Activated T-helper 1 cell treated with anti-CD3 and anti-CD28 coated beads, Interleukin-12 subunit alpha, Interleukin-12 subunit beta, Interleukin-2, Interleukin-4 antibody, amounts not matched to agents 30 ng/mL and 10 ng/mL and 1 ng/mL, durations not matched to agents 14 hours and 24 hours and 36 hours (primary cell): ENCODE data around the gene CFAP53. TPM values are rescaled to one million over a fixed set of nuclear protein-coding genes. Genes with fewer than 3 reads are reported as not detected.
A peak's percentile ranks its signal among the peaks of the same experiment; 100 is the strongest.
"Not testable (repeated sequence)": the region's sequence is repeated elsewhere in the genome, so short reads cannot be mapped to it uniquely, and the experiment has no call there.

ENCODE experiments used
- DNase-seq: peaks from one replicate; pipeline ENCODE4 v3.0.0; 2021; ENCODE audit warnings: low spot score
- H3K27ac Mint-ChIP-seq: one replicate; pipeline ENCODE4 v1.8.0; 2021; ENCODE audit warnings: mild to moderate bottlenecking, mixed read lengths
- H3K27me3 Mint-ChIP-seq: one replicate; pipeline ENCODE4 v1.8.0; 2022; ENCODE audit warnings: mild to moderate bottlenecking, moderate library complexity, mixed read lengths; ENCODE audit not compliant: insufficient read depth
- H3K36me3 Mint-ChIP-seq: one replicate; pipeline ENCODE4 v1.8.0; 2021; ENCODE audit warnings: low read depth, mixed read lengths
- H3K4me1 Mint-ChIP-seq: one replicate; pipeline ENCODE4 v1.8.0; 2021; ENCODE audit warnings: low read depth, mixed read lengths
- H3K4me3 Mint-ChIP-seq: one replicate; pipeline ENCODE4 v1.8.0; 2021; ENCODE audit warnings: mild to moderate bottlenecking, moderate library complexity, mixed read lengths
- H3K9me3 Mint-ChIP-seq: one replicate; pipeline ENCODE4 v1.8.0; 2021; ENCODE audit warnings: mixed read lengths
- intact Hi-C: fragments of 100-400 bp; cut with micrococcal nuclease; formaldehyde crosslinking; loops from one replicate; pipeline ENCODE4 v1.15.1; 2024
- total RNA-seq: library from RNA; stranded (reverse); gene quantifications from 2 replicates; pipeline ENCODE4 v1.2.3, GENCODE V29; 2022

The CFAP53 gene
- 0.31 and 0.34 TPM in 2 replicates for total RNA-seq

GRCh38 chr18:50266248-50266704 is at the start of gene CFAP53:
TSS of gene CFAP53 (minus strand) at chr18:50266495. CDS start at chr18:50266404, 91 bp downstream.
- peaks cover 30% of the 10 kb centered on the region for H3K4me1 Mint-ChIP-seq
- peaks cover 3% of the 10 kb centered on the region for H3K27me3 Mint-ChIP-seq
- H3K9me3 Mint-ChIP-seq = no peaks in the 10 kb centered on the region
- H3K27ac Mint-ChIP-seq = peak within 1 kb of the TSS; percentile 70
- H3K36me3 Mint-ChIP-seq = peaks cover 21% of the 10 kb centered on the region
- peak within 1 kb of the TSS; percentile 86 for H3K4me3 Mint-ChIP-seq
- peak; percentile 77 for DNase-seq
- intact Hi-C loops = loop anchor here (1.0 to 5.0 kb wide), 7 partner anchors 15 to 774 kb away; partner anchors contain the start of genes ACAA2, CXXC1, MBD1 and RPL17

DNA sequence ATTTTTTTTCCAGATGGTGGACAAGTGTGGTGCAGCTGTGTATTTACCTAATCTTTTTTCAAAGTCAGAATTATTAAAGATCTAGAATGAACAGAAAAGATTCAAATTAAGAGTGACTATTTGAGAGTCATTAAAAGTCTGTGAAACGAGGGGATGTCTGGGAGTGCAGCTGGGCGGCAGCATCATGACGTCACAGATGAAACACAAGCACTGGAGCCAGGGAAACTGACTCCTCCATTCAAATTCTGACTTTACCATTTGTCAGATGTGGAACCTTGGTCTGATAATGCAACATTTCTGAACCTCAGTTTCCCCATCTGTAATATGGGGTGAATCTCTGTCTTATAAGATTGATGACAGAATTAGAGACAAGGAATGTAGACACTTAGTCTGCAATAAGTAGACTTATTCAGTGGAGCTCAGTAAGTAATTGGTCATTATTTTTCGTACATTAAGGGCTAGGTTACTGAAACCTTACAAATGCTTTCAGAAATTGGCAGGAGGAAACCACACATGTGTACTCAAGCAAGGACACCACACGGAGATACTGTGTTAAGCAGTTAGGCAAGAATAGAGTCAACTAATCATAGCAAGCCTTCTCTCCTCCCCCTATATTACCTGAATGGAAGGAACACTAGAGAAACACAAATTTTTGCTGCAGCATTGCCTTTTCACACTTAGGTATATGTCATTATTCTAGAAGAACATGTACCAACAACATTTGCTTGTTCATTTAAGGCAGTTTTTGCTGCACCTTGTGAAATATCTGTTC is 49.0 kb upstream of the CFAP53 start:
- no peaks in the 10 kb centered on the region for H3K36me3 Mint-ChIP-seq
- DNase-seq = no peak
- peaks cover 8% of the 10 kb centered on the region for H3K4me1 Mint-ChIP-seq
- H3K9me3 Mint-ChIP-seq = no peaks in the 10 kb centered on the region
- H3K4me3 Mint-ChIP-seq = no peak overlapping the region
- H3K27ac Mint-ChIP-seq = no peak overlapping the region
- H3K27me3 Mint-ChIP-seq = peaks cover 20% of the 10 kb centered on the region
- intact Hi-C loops = no loop called here

DNA sequence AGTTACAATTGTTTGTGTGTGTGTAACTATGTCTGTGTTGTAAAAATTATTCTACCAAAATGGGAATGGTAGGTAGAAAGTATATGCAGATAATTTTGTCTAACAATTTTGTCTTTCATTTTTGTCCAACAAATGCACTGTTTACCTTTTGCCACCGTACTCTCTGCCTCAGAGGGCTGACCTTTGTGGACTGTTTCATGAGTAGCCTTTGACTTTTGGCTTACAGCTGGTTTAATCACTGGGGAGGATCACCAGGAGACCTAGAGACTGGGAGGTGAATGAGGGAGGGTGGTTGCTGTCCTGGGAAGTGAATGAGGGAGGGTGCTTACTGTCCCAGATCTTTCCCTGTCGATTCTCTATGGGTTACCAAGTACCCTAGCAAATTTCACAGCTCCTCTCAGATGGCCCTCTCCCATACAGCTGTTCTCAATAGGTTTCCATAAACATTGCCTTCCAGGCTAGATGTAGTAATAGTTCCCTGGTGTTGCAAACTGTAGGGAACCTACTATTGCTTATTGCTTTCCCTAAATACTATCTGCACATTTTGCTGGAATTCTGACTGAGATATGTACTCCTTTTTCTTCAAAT is 47.7 kb upstream of the CFAP53 start:
- Mint-ChIP-seq H3K4me3 (no peak overlapping the region), H3K9me3 (no peaks in the 10 kb centered on the region), H3K4me1 (no peaks in the 10 kb centered on the region), H3K27ac (no peak overlapping the region), H3K27me3 (peaks cover 20% of the 10 kb centered on the region), H3K36me3 (no peaks in the 10 kb centered on the region)
- intact Hi-C loops = no loop called here
- no peak for DNase-seq

- no peak overlapping the region for H3K27ac Mint-ChIP-seq
- H3K4me3 Mint-ChIP-seq = no peak overlapping the region
- peaks cover 7% of the 10 kb centered on the region for H3K4me1 Mint-ChIP-seq
- no peak for DNase-seq
- H3K9me3 Mint-ChIP-seq = no peaks in the 10 kb centered on the region
- intact Hi-C loops = no loop called here
- H3K36me3 Mint-ChIP-seq = no peaks in the 10 kb centered on the region
- peaks cover 20% of the 10 kb centered on the region for H3K27me3 Mint-ChIP-seq
Measured at GRCh38 chr18:50313031-50313607, 46.8 kb upstream of the CFAP53 start.

- intact Hi-C loops = no loop called here
- no peak overlapping the region for H3K4me3 Mint-ChIP-seq
- no peaks in the 10 kb centered on the region for H3K36me3 Mint-ChIP-seq
- no peak overlapping the region for H3K27ac Mint-ChIP-seq
- peaks cover 19% of the 10 kb centered on the region for H3K27me3 Mint-ChIP-seq
- no peaks in the 10 kb centered on the region for H3K9me3 Mint-ChIP-seq
- H3K4me1 Mint-ChIP-seq = peaks cover 13% of the 10 kb centered on the region
- DNase-seq = no peak
Measured at GRCh38 chr18:50312296-50313030, 46.2 kb upstream of the CFAP53 start.

GRCh38 chr18:50311650-50312049 is 45.4 kb upstream of the CFAP53 start:
- no peaks in the 10 kb centered on the region for H3K9me3 Mint-ChIP-seq
- intact Hi-C loops = no loop called here
- no peak for DNase-seq
- H3K27me3 Mint-ChIP-seq = peaks cover 16% of the 10 kb centered on the region
- no peak overlapping the region for H3K27ac Mint-ChIP-seq
- peaks cover 18% of the 10 kb centered on the region for H3K4me1 Mint-ChIP-seq
- no peak overlapping the region for H3K4me3 Mint-ChIP-seq
- no peaks in the 10 kb centered on the region for H3K36me3 Mint-ChIP-seq

- Mint-ChIP-seq H3K4me3 (no peak overlapping the region), H3K4me1 (peaks cover 18% of the 10 kb centered on the region), H3K9me3 (peaks cover 10% of the 10 kb centered on the region), H3K36me3 (peaks cover 2% of the 10 kb centered on the region), H3K27ac (no peak overlapping the region), H3K27me3 (peaks cover 21% of the 10 kb centered on the region)
- DNase-seq = no peak
- intact Hi-C loops = no loop called here
Measured at GRCh38 chr18:50310080-50310479, 43.8 kb upstream of the CFAP53 start.

GRCh38 chr18:50308851-50309250 is 42.6 kb upstream of the CFAP53 start:
- not testable (repeated sequence) for H3K36me3 Mint-ChIP-seq, H3K4me3 Mint-ChIP-seq, H3K27ac Mint-ChIP-seq, DNase-seq
- H3K9me3 Mint-ChIP-seq = peaks cover 11% of the 10 kb centered on the region
- intact Hi-C loops = loop anchor here (5.0 kb wide), 1 partner anchor 497 kb away; the partner anchor contains the start of gene ACAA2
- peaks cover 26% of the 10 kb centered on the region for H3K27me3 Mint-ChIP-seq
- peaks cover 18% of the 10 kb centered on the region for H3K4me1 Mint-ChIP-seq

- H3K4me3 Mint-ChIP-seq = peak overlapping the region; percentile 90
- peak overlapping the region; percentile 57 for H3K27ac Mint-ChIP-seq
- H3K4me1 Mint-ChIP-seq = peaks cover 18% of the 10 kb centered on the region
- peaks cover 2% of the 10 kb centered on the region for H3K36me3 Mint-ChIP-seq
- intact Hi-C loops = loop anchor here (1.0 to 5.0 kb wide), 7 partner anchors 10 to 496 kb away; partner anchors contain the start of genes ACAA2, CFAP53, CXXC1 and MBD1
- DNase-seq = peak; percentile 85
- peaks cover 11% of the 10 kb centered on the region for H3K9me3 Mint-ChIP-seq
- peaks cover 27% of the 10 kb centered on the region for H3K27me3 Mint-ChIP-seq
Measured at GRCh38 chr18:50307738-50308470, 41.6 kb upstream of the CFAP53 start.

DNA sequence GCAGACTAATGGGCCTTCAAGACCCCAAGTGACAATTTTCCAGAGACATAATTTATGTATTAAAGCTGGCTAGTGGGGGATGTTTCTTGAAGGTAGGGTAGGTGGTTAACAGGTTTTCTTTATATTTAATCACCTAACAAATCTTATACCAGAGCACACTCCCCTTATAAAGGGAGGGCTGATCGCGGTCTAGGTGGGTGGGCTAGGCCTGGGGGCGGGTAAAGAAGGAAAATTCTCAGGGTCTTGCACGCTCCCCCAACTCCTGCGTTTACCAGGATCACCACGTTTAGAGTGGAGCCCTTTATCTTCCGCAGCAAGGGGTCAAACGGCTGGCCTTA is 41.1 kb upstream of the CFAP53 start:
- no peak for DNase-seq
- Mint-ChIP-seq H3K27me3 (peaks cover 27% of the 10 kb centered on the region), H3K9me3 (peaks cover 11% of the 10 kb centered on the region), H3K4me1 (peaks cover 18% of the 10 kb centered on the region), H3K36me3 (peaks cover 2% of the 10 kb centered on the region), H3K4me3 (peak overlapping the region; percentile 90), H3K27ac (peak overlapping the region; percentile 57)
- intact Hi-C loops = loop anchor here (1.0 to 5.0 kb wide), 7 partner anchors 9 to 495 kb away; partner anchors contain the start of genes ACAA2, CFAP53, CXXC1 and MBD1

DNA sequence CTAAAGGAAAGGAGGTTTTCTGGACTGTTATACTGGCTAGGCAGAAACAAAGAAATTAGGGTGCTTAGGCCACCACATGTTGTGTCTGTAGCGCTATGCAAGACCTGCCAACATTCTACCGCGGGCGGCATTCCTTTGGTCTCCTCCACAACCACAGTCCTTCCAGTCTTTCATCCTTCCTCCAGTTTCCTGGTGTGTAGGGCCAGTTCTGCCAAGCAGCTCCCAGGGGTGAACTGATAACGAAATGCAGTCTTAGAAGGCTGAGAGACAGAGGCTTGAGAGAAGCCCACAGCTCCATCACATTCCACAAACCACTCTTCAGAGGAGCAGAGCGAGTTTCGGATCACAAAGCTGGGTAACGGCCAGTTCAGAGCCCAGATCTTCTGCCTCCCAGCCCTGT is 40.6 kb upstream of the CFAP53 start:
- H3K27me3 Mint-ChIP-seq = peaks cover 27% of the 10 kb centered on the region
- no peak overlapping the region for H3K27ac Mint-ChIP-seq
- DNase-seq = no peak
- H3K4me1 Mint-ChIP-seq = peaks cover 18% of the 10 kb centered on the region
- intact Hi-C loops = loop anchor here (1.0 to 5.0 kb wide), 7 partner anchors 9 to 495 kb away; partner anchors contain the start of genes ACAA2, CFAP53, CXXC1 and MBD1
- H3K4me3 Mint-ChIP-seq = peak overlapping the region; percentile 90
- H3K36me3 Mint-ChIP-seq = peaks cover 2% of the 10 kb centered on the region
- H3K9me3 Mint-ChIP-seq = peaks cover 11% of the 10 kb centered on the region

DNA sequence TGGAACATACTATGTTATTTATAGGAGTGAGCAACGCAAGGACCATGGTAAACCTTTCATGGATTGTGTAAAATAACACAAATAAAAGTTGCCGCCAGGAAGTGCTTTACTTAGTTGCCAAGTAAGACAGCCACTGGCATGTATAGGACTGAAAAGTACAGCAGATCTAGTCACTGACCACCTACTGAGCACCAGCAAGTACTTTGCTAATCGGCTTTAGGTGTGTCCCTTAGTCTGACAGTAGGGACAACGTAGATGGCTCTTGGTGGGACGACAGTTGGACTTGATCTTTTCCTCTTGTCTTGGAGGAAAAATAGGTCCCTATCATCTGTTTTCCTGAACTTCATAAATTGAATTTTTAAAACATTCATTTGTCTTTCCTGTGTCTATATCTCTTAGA is 34.8 kb upstream of the CFAP53 start:
- DNase-seq = no peak
- peaks cover 9% of the 10 kb centered on the region for H3K9me3 Mint-ChIP-seq
- no peak overlapping the region for H3K4me3 Mint-ChIP-seq
- intact Hi-C loops = no loop called here
- H3K36me3 Mint-ChIP-seq = peaks cover 5% of the 10 kb centered on the region
- H3K27ac Mint-ChIP-seq = no peak overlapping the region
- H3K27me3 Mint-ChIP-seq = peaks cover 41% of the 10 kb centered on the region
- peaks cover 15% of the 10 kb centered on the region for H3K4me1 Mint-ChIP-seq
